Esophagus (tissue), 2 donors: ENCODE data around the gene LCNL1. TPM values are rescaled to one million over a fixed set of nuclear protein-coding genes. Genes with fewer than 3 reads are reported as not detected.

Experiments
- H3K27ac ChIP-seq, 2 donors: one replicate each; pipeline ENCODE4 v1.5.1; 2013; ENCODE audit warnings: low read depth in 2 of 2, mild to moderate bottlenecking in 2 of 2, inconsistent platforms in 1 of 2, low read length in 1 of 2, moderate library complexity in 1 of 2
- H3K27me3 ChIP-seq, 2 donors: one replicate each; pipeline ENCODE4 v1.6.1; 2013; ENCODE audit warnings: low read length in 2 of 2, control low read depth in 1 of 2, mild to moderate bottlenecking in 1 of 2; ENCODE audit not compliant: insufficient read depth in 2 of 2, control insufficient read depth in 1 of 2
- H3K36me3 ChIP-seq, 2 donors: one replicate each; pipeline ENCODE4 v1.6.1; 2013; ENCODE audit warnings: low read length in 1 of 2; ENCODE audit not compliant: control insufficient read depth in 2 of 2, insufficient read depth in 2 of 2
- H3K4me1 ChIP-seq, 2 donors: one replicate each; pipeline ENCODE4 v1.6.1; 2013; ENCODE audit warnings: low read length in 1 of 2; ENCODE audit not compliant: control insufficient read depth in 2 of 2, insufficient read depth in 2 of 2
- H3K4me3 ChIP-seq, 2 donors: one replicate each; pipeline ENCODE4 v1.5.1; 2013; ENCODE audit warnings: low read length in 2 of 2, mild to moderate bottlenecking in 2 of 2, low read depth in 1 of 2, moderate library complexity in 1 of 2
- H3K9me3 ChIP-seq, 2 donors: one replicate each; pipeline ENCODE4 v1.6.1; 2013; ENCODE audit warnings: mild to moderate bottlenecking in 2 of 2, low read depth in 1 of 2, low read length in 1 of 2, moderate library complexity in 1 of 2; ENCODE audit not compliant: control insufficient read depth in 2 of 2, insufficient read depth in 1 of 2
- WGBS, 2 donors: extraction: QIAGEN DNeasy Blood & Tissue Kit; methylation state at CpG; one replicate each; pipeline ENCODE4 v1.1.7; 2013; 5-methylcytosine and 5-hydroxymethylcytosine counted together
- polyA plus RNA-seq, 2 donors: library from polyadenylated mRNA; stranded (reverse); fragments of 200-250 nt; gene quantifications; one replicate each; pipeline ENCODE4 v1.2.3, GENCODE V29; 2013
- donor health status: healthy with polysubstance abuse.
- donor health status: Bipolar disorder and iron deficiency.

Gene LCNL1
- polyA plus RNA-seq, result under 1 TPM; 0.20 to 0.55 TPM

GRCh38 chr9:136982232-136983051, at the start of gene LCNL1:
TSS of gene LCNL1 (plus strand) at chr9:136982993. CDS start at chr9:136983587, 594 bp downstream.
- peaks cover 0 to 2% of the 10 kb centered on the region in 2 donors for H3K4me1 ChIP-seq
- no peak within 1 kb of the TSS for H3K27ac ChIP-seq
- no peaks in the 10 kb centered on the region for H3K27me3 ChIP-seq
- no peak within 1 kb of the TSS for H3K4me3 ChIP-seq
- no peaks in the 10 kb centered on the region for H3K36me3 ChIP-seq
- H3K9me3 ChIP-seq, result no peaks in the 10 kb centered on the region
- 68 to 75% methylated on average over 17 to 18 of the region's 18 CpGs for WGBS, 2 donors

- Histone ChIP-seq H3K4me3 (no peak overlapping the region), H3K27ac (no peak overlapping the region), H3K9me3 (no peaks in the 10 kb centered on the region), H3K27me3 (no peaks in the 10 kb centered on the region), H3K36me3 (peaks cover 3 to 10% of the 10 kb centered on the region in 2 donors), H3K4me1 (no peaks in the 10 kb centered on the region)
- 76 to 77% methylated on average over 3 of the region's 3 CpGs for WGBS, 2 donors
Measured at GRCh38 chr9:136934277-136934676, 48.5 kb upstream of the LCNL1 start.

- H3K27me3 ChIP-seq, result no peaks in the 10 kb centered on the region
- H3K4me3 ChIP-seq, result no peak overlapping the region
- H3K36me3 ChIP-seq, result peaks cover 9 to 24% of the 10 kb centered on the region in 2 donors
- no peak overlapping the region for H3K27ac ChIP-seq
- 87 to 91% methylated on average over 3 of the region's 3 CpGs for WGBS, 2 donors
- no peaks in the 10 kb centered on the region for H3K9me3 ChIP-seq
- H3K4me1 ChIP-seq, result no peaks in the 10 kb centered on the region
Measured at GRCh38 chr9:136935651-136936050, 47.1 kb upstream of the LCNL1 start.

- WGBS, 2 donors, result 91% methylated on average over 8 of the region's 8 CpGs
- Histone ChIP-seq H3K9me3 (no peaks in the 10 kb centered on the region), H3K4me3 (no peak overlapping the region), H3K27me3 (no peaks in the 10 kb centered on the region), H3K4me1 (no peaks in the 10 kb centered on the region), H3K27ac (no peak overlapping the region), H3K36me3 (peaks cover 12 to 34% of the 10 kb centered on the region in 2 donors)
Measured at GRCh38 chr9:136936645-136937170, 46.1 kb upstream of the LCNL1 start.

DNA sequence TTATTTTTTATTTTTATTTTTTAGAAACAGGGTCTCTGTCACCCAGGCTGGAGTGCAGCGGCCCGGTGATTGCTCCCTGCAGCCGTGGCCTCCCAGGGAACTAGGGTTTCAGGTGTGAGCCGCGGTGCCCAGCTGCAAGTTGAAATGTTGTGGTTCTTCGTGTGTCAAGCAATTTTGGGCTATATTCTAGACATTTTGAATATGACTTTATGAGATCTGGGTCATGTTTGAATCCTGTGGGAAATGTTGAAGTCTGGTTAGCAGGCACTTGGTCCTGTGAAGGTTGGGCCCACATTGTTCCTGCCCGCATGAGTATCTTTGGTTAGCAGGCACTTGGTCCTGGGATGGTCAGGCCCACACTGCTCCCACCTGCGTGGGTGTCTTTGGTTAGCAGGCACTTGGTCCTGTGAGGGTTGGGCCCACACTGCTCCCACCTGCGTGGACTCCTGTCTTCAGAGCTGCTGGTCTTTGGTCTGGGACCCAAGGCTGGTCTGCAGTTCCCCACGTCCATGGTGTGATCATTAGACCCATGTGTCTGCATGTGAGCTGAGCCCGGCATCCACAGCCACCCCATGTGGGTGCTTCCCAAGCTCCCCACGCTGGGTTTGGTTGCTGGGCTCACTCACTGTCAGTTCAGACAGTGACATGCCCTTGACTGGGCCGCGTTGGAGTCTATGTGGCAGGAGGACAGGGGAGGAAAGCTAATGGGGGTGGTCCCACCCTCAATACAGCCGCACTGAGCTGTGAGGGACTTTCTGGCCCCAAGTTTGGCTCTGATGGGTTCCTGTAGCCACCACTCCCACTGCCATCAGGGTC, 45.4 kb upstream of the LCNL1 start:
- Histone ChIP-seq H3K36me3 (peaks cover 16 to 41% of the 10 kb centered on the region in 2 donors), H3K4me3 (peak overlapping the region in 1 of 2 donors; percentile 8), H3K27ac (no peak overlapping the region), H3K9me3 (no peaks in the 10 kb centered on the region), H3K4me1 (peaks cover 0 to 2% of the 10 kb centered on the region in 2 donors), H3K27me3 (no peaks in the 10 kb centered on the region)
- WGBS, 2 donors, result 91 to 93% methylated on average over 15 of the region's 15 CpGs

- no peak overlapping the region for H3K27ac ChIP-seq
- peaks cover 16 to 51% of the 10 kb centered on the region in 2 donors for H3K36me3 ChIP-seq
- no peaks in the 10 kb centered on the region for H3K27me3 ChIP-seq
- WGBS, 2 donors, result 88 to 91% methylated on average over 28 of the region's 28 CpGs
- no peak overlapping the region for H3K4me3 ChIP-seq
- H3K4me1 ChIP-seq, result peaks cover 8 to 12% of the 10 kb centered on the region in 2 donors
- no peaks in the 10 kb centered on the region for H3K9me3 ChIP-seq
Measured at GRCh38 chr9:136939431-136939995, 43.3 kb upstream of the LCNL1 start.

DNA sequence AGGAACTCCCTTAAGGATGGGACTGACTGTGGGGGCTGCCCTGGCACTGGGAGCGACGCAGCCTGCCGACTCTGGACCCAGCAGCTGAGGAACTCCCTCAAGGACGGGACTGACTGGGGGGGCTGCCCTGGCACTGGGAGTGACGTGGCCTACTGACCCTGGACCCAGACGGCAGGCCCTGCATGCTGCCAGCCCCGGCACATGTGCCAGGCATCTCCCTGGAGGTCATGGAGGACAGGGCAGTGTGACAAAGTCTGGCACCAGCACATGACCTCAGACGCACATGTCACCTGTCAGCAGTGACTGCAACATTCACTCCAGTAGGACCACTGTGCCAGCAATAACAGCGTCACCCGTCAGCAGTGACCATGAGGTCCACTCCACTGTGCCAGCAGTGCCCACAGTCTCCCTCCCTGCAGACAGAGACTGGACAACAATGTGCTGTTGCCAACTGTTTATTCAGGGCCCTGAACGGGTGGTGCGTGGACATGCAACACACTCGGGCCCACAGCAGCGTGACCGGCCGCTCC, 42.7 kb upstream of the LCNL1 start:
- Histone ChIP-seq H3K27me3 (no peaks in the 10 kb centered on the region), H3K4me3 (no peak overlapping the region), H3K9me3 (no peaks in the 10 kb centered on the region), H3K36me3 (peaks cover 16 to 51% of the 10 kb centered on the region in 2 donors), H3K4me1 (peaks cover 8 to 12% of the 10 kb centered on the region in 2 donors), H3K27ac (no peak overlapping the region)
- 67% methylated on average over 16 of the region's 16 CpGs for WGBS, 2 donors

- Histone ChIP-seq H3K27ac (no peak overlapping the region), H3K4me1 (peaks cover 8 to 12% of the 10 kb centered on the region in 2 donors), H3K27me3 (no peaks in the 10 kb centered on the region), H3K9me3 (no peaks in the 10 kb centered on the region), H3K36me3 (peaks cover 16 to 51% of the 10 kb centered on the region in 2 donors), H3K4me3 (no peak overlapping the region)
- WGBS, 2 donors, result 90 to 92% methylated on average over 41 to 42 of the region's 42 CpGs
Measured at GRCh38 chr9:136940526-136941230, 42.1 kb upstream of the LCNL1 start.
